Skeletal muscle tissue (tissue), 4 donors: ENCODE measurements around the gene HCFC1R1. TPM values are rescaled to one million over a fixed set of nuclear protein-coding genes. Genes with fewer than 3 reads are reported as not detected.

Source experiments
- H3K27ac ChIP-seq: one replicate; pipeline ENCODE4 v1.7.0; 2013; ENCODE audit warnings: mild to moderate bottlenecking, low read depth, low read length, inconsistent platforms
- H3K27me3 ChIP-seq, 3 donors: one replicate each; pipeline ENCODE4 v1.7.0; 2013; ENCODE audit warnings: low read length in 3 of 3; ENCODE audit not compliant: control insufficient read depth in 3 of 3, insufficient read depth in 3 of 3
- H3K36me3 ChIP-seq, 3 donors: one replicate each; pipeline ENCODE4 v1.7.0; 2013; ENCODE audit warnings: low read length in 3 of 3; ENCODE audit not compliant: control insufficient read depth in 3 of 3, insufficient read depth in 3 of 3
- H3K4me1 ChIP-seq, 3 donors: one replicate each; pipeline ENCODE4 v1.7.0; 2013; ENCODE audit warnings: low read length in 3 of 3, mild to moderate bottlenecking in 3 of 3; ENCODE audit not compliant: control insufficient read depth in 3 of 3, insufficient read depth in 3 of 3
- H3K4me3 ChIP-seq, 3 donors: one replicate each; pipeline ENCODE4 v1.7.0; 2013; ENCODE audit warnings: low read length in 3 of 3
- H3K9ac ChIP-seq, 3 donors: one replicate each; pipeline ENCODE4 v1.7.0; 2013; ENCODE audit warnings: low read length in 3 of 3, mild to moderate bottlenecking in 3 of 3, moderate library complexity in 2 of 3, low read depth in 1 of 3
- H3K9me3 ChIP-seq, 3 donors: one replicate each; pipeline ENCODE4 v1.7.0; 2013; ENCODE audit warnings: low read length in 3 of 3; ENCODE audit not compliant: control insufficient read depth in 3 of 3
- total RNA-seq: library from RNA; depleted of rRNA; stranded (reverse); fragments of >200 nt; gene quantifications from one replicate; pipeline ENCODE4 v1.2.3, GENCODE V29; 2014
- donor health status: Osteomylitis.

The HCFC1R1 gene
- total RNA-seq, 1 donor from 2014 or later = 14.1 TPM

GRCh38 chr16:3012246-3012645 is 11.5 kb downstream of the HCFC1R1 start:
- H3K27ac ChIP-seq = no peak overlapping the region
- no peaks in the 10 kb centered on the region for H3K9me3 ChIP-seq
- no peak overlapping the region for H3K4me3 ChIP-seq
- H3K4me1 ChIP-seq = peaks cover 3 to 13% (median 7%) of the 10 kb centered on the region in 3 donors
- no peak overlapping the region for H3K9ac ChIP-seq
- H3K36me3 ChIP-seq = no peaks in the 10 kb centered on the region
- peaks cover 36 to 53% (median 48%) of the 10 kb centered on the region in 3 donors for H3K27me3 ChIP-seq

DNA sequence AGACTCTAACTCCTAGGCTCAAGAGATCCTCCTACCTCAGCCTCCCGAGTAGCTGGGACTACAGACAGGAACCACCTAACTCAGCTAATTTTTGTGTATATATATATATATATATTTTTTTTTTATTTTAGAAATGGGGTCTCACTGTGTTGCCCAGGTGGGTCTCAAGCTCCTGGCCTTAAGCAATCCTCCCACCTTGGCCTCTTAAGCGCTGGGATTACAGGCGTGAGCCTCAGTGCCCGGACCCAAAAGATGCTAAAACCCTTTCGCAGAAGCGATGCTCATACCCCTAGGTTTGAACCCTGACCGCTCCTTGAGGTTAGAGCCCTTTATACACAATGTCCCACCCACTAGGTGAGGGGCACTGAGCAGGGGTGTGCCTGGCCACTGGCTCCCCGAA is 13.2 kb downstream of the HCFC1R1 start:
- Histone ChIP-seq H3K4me1 (peaks cover 3 to 16% (median 7%) of the 10 kb centered on the region in 3 donors), H3K27me3 (peaks cover 39 to 57% (median 49%) of the 10 kb centered on the region in 3 donors), H3K36me3 (peaks cover 3 to 5% (median 4%) of the 10 kb centered on the region in 3 donors)

DNA sequence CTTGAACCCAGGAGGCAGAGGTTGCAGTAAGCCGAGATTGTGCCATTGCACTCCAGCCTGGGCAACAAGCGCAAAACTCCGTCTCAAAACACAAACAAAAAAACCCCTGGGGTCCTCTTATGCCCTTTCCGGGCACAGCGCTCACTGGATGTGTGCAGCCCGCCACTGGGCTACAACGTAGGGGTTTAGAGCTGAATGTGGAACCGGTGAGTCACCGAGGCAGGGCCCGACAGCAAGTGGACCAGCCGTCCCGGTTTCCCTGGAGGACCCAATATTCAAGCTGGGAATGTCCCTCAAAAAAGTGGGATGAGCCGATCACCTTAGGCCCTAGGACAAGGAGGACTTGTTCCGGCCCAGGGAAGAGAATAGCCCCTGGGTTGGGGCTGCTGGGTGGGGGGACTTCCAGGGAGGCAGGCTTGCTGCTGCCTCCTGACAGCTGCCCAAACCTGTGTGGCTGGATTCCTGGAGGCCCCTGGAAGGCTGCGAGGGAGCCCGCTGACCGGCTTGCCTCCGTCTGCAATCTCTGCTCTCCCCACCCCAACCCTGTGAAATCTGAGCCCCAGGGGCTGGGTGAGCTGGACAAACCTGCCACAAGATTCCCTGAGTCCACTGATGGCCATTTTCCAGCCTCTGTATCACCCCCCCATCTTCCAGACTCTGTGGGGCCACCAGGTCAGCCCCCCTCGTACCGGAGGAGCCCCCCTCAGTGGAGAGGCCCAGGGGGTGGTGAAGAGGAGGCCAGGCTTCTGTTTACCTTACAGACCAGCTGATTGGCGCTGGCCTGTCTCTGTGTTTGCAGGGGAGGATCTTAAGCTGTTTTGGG is 14.0 kb downstream of the HCFC1R1 start:
- Histone ChIP-seq H3K4me1 (peaks cover 3 to 19% (median 10%) of the 10 kb centered on the region in 3 donors), H3K27ac (no peak overlapping the region), H3K27me3 (peaks cover 39 to 57% (median 49%) of the 10 kb centered on the region in 3 donors), H3K36me3 (peaks cover 3 to 5% (median 4%) of the 10 kb centered on the region in 3 donors), H3K9me3 (no peaks in the 10 kb centered on the region), H3K4me3 (no peak overlapping the region), H3K9ac (no peak overlapping the region)

More for the DNA sequence above, 13.2 kb downstream of the HCFC1R1 start:
- H3K4me3 ChIP-seq = no peak overlapping the region
- H3K27ac ChIP-seq = no peak overlapping the region
- H3K9ac ChIP-seq = no peak overlapping the region
- no peaks in the 10 kb centered on the region for H3K9me3 ChIP-seq

DNA sequence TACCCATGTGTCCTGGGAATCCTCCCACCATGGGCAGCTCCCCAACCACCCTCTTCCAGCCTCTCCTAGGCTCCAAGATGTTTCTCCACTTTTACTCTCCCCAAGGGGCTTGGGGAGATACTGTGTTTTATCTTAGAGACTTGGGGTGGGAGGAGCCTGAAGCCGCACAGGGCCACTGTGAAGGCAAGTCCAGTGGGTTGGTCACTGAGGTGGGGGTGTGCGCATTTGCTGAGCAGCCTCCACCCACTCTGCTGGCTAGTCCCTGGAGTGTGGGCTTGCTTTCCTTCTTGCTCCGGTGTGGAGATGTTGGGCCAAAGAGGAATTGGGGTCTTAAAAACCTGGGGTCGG is 15.1 kb downstream of the HCFC1R1 start:
- Histone ChIP-seq H3K27me3 (peaks cover 30 to 54% (median 40%) of the 10 kb centered on the region in 3 donors), H3K9me3 (no peaks in the 10 kb centered on the region), H3K4me3 (no peak overlapping the region), H3K27ac (no peak overlapping the region), H3K9ac (no peak overlapping the region), H3K36me3 (peaks cover 3 to 5% (median 4%) of the 10 kb centered on the region in 3 donors), H3K4me1 (peaks cover 3 to 19% (median 11%) of the 10 kb centered on the region in 3 donors)

DNA sequence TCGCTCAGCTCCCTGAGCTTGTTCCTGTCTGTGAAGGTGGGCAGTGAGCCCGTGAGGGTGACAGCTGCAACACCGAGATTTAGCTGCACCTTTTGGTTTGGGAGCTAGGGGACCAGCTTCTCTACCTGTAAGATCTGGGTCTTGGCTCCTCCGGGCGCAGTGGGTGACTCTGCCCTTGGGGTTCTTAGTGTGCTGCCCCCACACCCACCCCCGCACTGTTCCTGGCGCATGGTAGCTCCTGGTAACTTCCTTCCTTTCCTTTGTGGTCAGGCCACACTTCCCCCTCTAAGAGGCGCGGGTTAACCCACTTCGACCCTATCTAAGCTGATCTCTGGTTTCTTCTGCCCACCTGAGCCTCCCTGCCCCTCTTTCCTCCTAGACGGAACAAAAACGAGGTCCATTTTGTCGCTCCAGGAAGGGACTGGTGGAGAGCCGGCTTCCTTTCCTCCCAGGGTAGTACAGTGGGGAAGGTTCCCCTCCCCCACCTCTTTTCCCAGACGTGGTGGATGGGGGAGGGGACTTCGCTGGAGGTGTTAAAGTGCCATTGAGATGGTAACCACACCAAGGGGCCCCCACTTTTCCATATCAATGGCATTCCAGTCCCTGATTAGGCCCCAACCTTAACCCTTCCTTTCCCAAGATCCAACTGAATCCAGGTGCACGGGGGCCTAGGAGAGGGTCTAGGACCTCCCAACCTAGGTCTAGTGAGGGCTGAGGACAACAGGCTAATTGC is 15.6 kb downstream of the HCFC1R1 start:
- Histone ChIP-seq H3K4me1 (peaks cover 3 to 16% (median 11%) of the 10 kb centered on the region in 3 donors), H3K27ac (no peak overlapping the region), H3K36me3 (peaks cover 3 to 5% (median 4%) of the 10 kb centered on the region in 3 donors), H3K9me3 (no peaks in the 10 kb centered on the region), H3K27me3 (peaks cover 26 to 49% (median 34%) of the 10 kb centered on the region in 3 donors), H3K4me3 (no peak overlapping the region), H3K9ac (no peak overlapping the region)

- H3K27me3 ChIP-seq = peaks cover 19 to 42% (median 27%) of the 10 kb centered on the region in 3 donors
Measured at GRCh38 chr16:3007059-3007956, 16.4 kb downstream of the HCFC1R1 start.

DNA sequence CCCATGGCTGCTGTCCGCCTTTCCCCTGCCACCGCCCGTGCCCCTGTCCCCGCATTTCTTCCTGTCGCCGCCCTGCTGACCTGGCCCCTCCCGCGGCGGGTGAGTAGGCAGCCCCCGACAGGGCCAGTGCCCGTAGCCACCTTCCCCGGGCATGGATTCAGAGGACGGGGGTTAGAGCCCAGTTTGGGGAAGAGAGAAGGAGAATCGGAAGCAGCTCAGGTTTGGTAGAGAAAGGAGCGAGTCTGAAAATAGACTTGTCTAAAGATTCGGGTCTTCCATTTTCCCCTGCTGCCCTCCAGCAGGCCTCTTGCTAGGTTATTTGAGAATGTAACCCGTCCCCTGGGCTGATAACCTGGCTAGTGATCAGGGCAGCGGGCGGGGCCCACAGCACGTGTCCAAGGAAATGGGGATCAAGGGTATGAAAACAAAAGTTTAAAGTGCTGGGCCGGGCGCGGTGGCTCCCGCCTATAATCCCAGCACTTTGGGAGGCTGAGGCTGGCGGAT is 18.9 kb downstream of the HCFC1R1 start:
- H3K27me3 ChIP-seq = peaks cover 11 to 35% (median 14%) of the 10 kb centered on the region in 3 donors
- H3K9me3 ChIP-seq = no peaks in the 10 kb centered on the region
- H3K36me3 ChIP-seq = peaks cover 3 to 5% (median 4%) of the 10 kb centered on the region in 3 donors
- H3K27ac ChIP-seq = no peak overlapping the region
- H3K4me3 ChIP-seq = peak overlapping the region; percentile 60 to 61 (median 61)
- peak overlapping the region; percentile 54 to 74 (median 67) for H3K9ac ChIP-seq
- peaks cover 0 to 6% (median 4%) of the 10 kb centered on the region in 3 donors for H3K4me1 ChIP-seq

More at GRCh38 chr16:3007059-3007956, 16.4 kb downstream of the HCFC1R1 start:
- Histone ChIP-seq H3K27ac (no peak overlapping the region), H3K4me1 (peaks cover 1 to 12% (median 7%) of the 10 kb centered on the region in 3 donors), H3K9ac (peak overlapping the region in 1 of 3 donors; percentile 8), H3K4me3 (no peak overlapping the region), H3K36me3 (peaks cover 3 to 5% (median 4%) of the 10 kb centered on the region in 3 donors), H3K9me3 (no peaks in the 10 kb centered on the region)

DNA sequence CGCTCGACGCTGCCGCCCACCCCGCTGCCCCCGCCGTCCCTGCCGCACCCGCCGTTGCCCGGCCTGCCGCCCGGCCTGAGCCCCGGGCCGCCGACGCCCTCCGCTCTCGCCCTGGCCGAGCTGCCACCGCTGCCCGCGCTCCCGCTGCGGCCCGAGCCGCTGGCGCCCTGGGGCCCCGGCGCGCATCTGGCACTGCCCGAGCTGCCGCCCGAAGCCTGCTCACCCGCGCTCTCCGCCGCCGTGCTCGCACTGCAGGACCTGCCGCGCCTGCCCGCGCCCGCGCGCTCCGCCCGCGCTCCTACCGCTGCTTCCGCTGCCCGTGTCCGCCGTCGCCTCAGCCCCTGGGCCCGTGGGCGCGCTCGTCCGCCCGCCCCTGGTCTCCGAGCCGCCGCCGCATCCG is 19.4 kb downstream of the HCFC1R1 start:
- H3K4me3 ChIP-seq = peak overlapping the region in 1 of 3 donors; percentile 27
- H3K9me3 ChIP-seq = no peaks in the 10 kb centered on the region
- peaks cover 0 to 6% (median 4%) of the 10 kb centered on the region in 3 donors for H3K4me1 ChIP-seq
- H3K27ac ChIP-seq = no peak overlapping the region
- peaks cover 11 to 32% (median 14%) of the 10 kb centered on the region in 3 donors for H3K27me3 ChIP-seq
- H3K9ac ChIP-seq = no peak overlapping the region
- peaks cover 3 to 5% (median 4%) of the 10 kb centered on the region in 3 donors for H3K36me3 ChIP-seq
